HL-60 (cell line): ENCODE results near the gene LZTR1.

Source experiments
- DNase-seq, 2 experiments: peaks; one replicate each; pipeline ENCODE4 v3.0.0-alpha.2; 2010 to 2020; ENCODE audit warnings: low read depth in 1 of 2, low spot score in 1 of 2
- H3K27ac ChIP-seq: fragments of 250-450 bp; sonication (Bioruptor Pico); replicated peaks from 2 replicates; pipeline ENCODE4 v1.5.1; 2020; ENCODE audit warnings: mild to moderate bottlenecking, moderate library complexity
- H3K27me3 ChIP-seq: fragments of 250-450 bp; sonication (Bioruptor Pico); 2 replicates; pipeline ENCODE4 v1.5.1; 2021; ENCODE audit warnings: mild to moderate bottlenecking, moderate library complexity; ENCODE audit not compliant: insufficient read depth, poor library complexity, severe bottlenecking
- H3K4me3 ChIP-seq: replicated peaks from 2 replicates; pipeline ENCODE4 v1.5.1; 2011; ENCODE audit warnings: mild to moderate bottlenecking, control low read depth, low read length; ENCODE audit not compliant: insufficient read depth
- CTCF ChIP-seq: IDR thresholded peaks from one replicate; pipeline ENCODE4 v1.5.1; 2011; ENCODE audit warnings: low read length, control low read depth, inconsistent platforms; ENCODE audit not compliant: insufficient read depth
- GABPA ChIP-seq: IDR thresholded peaks from 2 replicates; pipeline ENCODE4 v1.6.1; 2012; ENCODE audit warnings: low read depth
- POLR2AphosphoS5 ChIP-seq: IDR thresholded peaks from 2 replicates; pipeline ENCODE4 v1.6.1; 2012; ENCODE audit warnings: low read depth
- REST ChIP-seq: IDR thresholded peaks from 2 replicates; pipeline ENCODE4 v1.6.1; 2012; ENCODE audit warnings: low read depth; ENCODE audit not compliant: insufficient replicate concordance
- SPI1 ChIP-seq: IDR thresholded peaks from 2 replicates; pipeline ENCODE4 v1.6.1; 2012; ENCODE audit warnings: low read depth, mild to moderate bottlenecking, borderline replicate concordance

LZTR1 gene

GRCh38 chr22:20953342-20953608 is 28.8 kb upstream of the LZTR1 start:
- no peak for DNase-seq
- Histone ChIP-seq H3K27me3 (no peaks in the 10 kb centered on the region), H3K27ac (no peak overlapping the region), H3K4me3 (no peak overlapping the region)
- TF ChIP-seq REST, result no peak
- no peak for TF ChIP-seq CTCF
- TF ChIP-seq GABPA, result no peak
- no peak for TF ChIP-seq SPI1
- TF ChIP-seq POLR2AphosphoS5, result no peak

GRCh38 chr22:20953668-20954500 is 28.2 kb upstream of the LZTR1 start:
- DNase-seq, result peak; percentile 28 to 57
- H3K27ac ChIP-seq, result no peak overlapping the region
- H3K4me3 ChIP-seq, result no peak overlapping the region
- no peaks in the 10 kb centered on the region for H3K27me3 ChIP-seq
- TF ChIP-seq REST, result no peak
- TF ChIP-seq POLR2AphosphoS5, result peak; percentile 24; the same call in 1 of the 2 replicates
- no peak for TF ChIP-seq CTCF
- no peak for TF ChIP-seq SPI1
- TF ChIP-seq GABPA, result no peak

GRCh38 chr22:20955548-20955947 is 26.5 kb upstream of the LZTR1 start:
- peak in 1 of 2 experiments; percentile 11 for DNase-seq
- TF ChIP-seq POLR2AphosphoS5 (no peak), GABPA (no peak), REST (no peak), SPI1 (no peak), CTCF (no peak)
- no peak overlapping the region for H3K4me3 ChIP-seq
- no peaks in the 10 kb centered on the region for H3K27me3 ChIP-seq
- no peak overlapping the region for H3K27ac ChIP-seq
